HFFc6 (cell line): ENCODE results near the gene CCDC57. TPM values are rescaled to one million over a fixed set of nuclear protein-coding genes. Genes with fewer than 3 reads are reported as not detected.
"Not testable (repeated sequence)": the region's sequence is repeated elsewhere in the genome, so short reads cannot be mapped to it uniquely, and the experiment has no call there.

Source experiments
- DNase-seq: peaks from one replicate; pipeline ENCODE4 v3.0.0-alpha.2; 2018
- H3K27ac Mint-ChIP-seq: 2 replicates; pipeline ENCODE4 v1.8.0; 2020; ENCODE audit warnings: mild to moderate bottlenecking, mixed read lengths
- H3K27me3 Mint-ChIP-seq: 2 replicates; pipeline ENCODE4 v1.8.0; 2021; ENCODE audit warnings: mild to moderate bottlenecking, moderate library complexity, mixed read lengths; ENCODE audit not compliant: insufficient read depth
- H3K36me3 Mint-ChIP-seq: 2 replicates; pipeline ENCODE4 v1.8.0; 2021; ENCODE audit warnings: low read depth, mixed read lengths
- H3K4me1 Mint-ChIP-seq: 2 replicates; pipeline ENCODE4 v1.8.0; 2020; ENCODE audit warnings: low read depth, mixed read lengths
- H3K4me3 Mint-ChIP-seq: 2 replicates; pipeline ENCODE4 v1.8.0; 2020; ENCODE audit warnings: mild to moderate bottlenecking, moderate library complexity, mixed read lengths
- H3K9me3 Mint-ChIP-seq: 2 replicates; pipeline ENCODE4 v1.8.0; 2020; ENCODE audit warnings: mild to moderate bottlenecking, mixed read lengths
- long read RNA-seq: library from polyadenylated mRNA; unstranded; transcript quantifications from one replicate; pipeline ENCODE4 v2.0.0, GENCODE V29; 2019
- total RNA-seq, 6 experiments: library from RNA; stranded (reverse); fragmentation: NEBNext Ultra II Directional; extraction: Animal tissue kit (Norgen Biotek cat#: 25700); gene quantifications; 2 replicates in 1 of 6; 3 replicates in 5 of 6; pipeline ENCODE4 v1.2.3, GENCODE V29; 2021
- TF ChIP-seq, protein P1 (sequence below): fragments of 200-600 bp; sonication (generic); IDR thresholded peaks from 2 replicates; pipeline ENCODE4 v1.5.0; 2021; ENCODE audit warnings: antibody characterized with exemption, mild to moderate bottlenecking

Gene CCDC57, protein sequence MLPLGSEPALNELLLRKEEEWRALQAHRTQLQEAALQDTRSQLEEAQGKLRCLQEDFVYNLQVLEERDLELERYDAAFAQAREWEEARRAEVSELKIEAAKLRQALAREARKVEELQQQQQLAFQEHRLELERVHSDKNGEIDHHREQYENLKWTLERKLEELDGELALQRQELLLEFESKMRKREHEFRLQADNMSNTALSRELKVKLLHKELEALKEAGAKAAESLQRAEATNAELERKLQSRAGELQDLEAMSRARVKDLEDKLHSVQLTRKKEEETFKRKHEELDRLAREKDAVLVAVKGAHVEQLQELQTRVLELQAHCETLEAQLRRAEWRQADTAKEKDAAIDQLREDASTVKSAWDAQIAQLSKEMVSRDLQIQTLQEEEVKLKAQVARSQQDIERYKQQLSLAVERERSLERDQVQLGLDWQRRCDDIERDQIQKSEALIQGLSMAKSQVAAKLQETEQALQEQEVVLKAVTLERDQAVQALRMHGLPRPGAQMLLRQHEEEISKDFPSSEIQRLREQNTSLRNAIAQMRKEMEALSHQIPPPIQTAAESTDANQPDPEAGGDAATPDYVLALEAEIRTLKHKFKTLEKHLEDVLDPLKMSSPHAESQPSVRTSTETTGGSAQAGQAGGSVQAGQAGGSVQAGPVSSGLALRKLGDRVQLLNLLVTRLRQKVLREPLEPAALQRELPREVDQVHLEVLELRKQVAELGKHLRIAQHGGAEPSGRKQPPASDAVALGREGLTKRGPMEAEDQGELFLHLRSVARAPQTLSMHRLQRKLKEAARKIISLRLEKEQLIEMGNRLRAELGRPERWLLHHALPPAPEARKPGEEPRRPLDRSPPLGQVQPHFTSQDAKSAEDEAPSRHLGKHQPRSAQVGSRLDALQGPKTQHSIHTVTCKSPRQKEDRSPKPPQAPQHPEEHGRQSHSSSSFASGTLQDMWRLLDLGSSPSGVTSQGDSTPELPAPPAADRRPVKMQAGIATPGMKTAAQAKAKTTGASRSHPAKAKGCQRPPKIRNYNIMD
- 10 to 100 TPM; 12.8 to 15.6 (median 13.6) TPM for total RNA-seq
- long read RNA-seq, partial matches to known transcripts = 0 of 1 reads
- long read RNA-seq, other reads (novel, unspliced or antisense) = 1 of 1 reads

DNA sequence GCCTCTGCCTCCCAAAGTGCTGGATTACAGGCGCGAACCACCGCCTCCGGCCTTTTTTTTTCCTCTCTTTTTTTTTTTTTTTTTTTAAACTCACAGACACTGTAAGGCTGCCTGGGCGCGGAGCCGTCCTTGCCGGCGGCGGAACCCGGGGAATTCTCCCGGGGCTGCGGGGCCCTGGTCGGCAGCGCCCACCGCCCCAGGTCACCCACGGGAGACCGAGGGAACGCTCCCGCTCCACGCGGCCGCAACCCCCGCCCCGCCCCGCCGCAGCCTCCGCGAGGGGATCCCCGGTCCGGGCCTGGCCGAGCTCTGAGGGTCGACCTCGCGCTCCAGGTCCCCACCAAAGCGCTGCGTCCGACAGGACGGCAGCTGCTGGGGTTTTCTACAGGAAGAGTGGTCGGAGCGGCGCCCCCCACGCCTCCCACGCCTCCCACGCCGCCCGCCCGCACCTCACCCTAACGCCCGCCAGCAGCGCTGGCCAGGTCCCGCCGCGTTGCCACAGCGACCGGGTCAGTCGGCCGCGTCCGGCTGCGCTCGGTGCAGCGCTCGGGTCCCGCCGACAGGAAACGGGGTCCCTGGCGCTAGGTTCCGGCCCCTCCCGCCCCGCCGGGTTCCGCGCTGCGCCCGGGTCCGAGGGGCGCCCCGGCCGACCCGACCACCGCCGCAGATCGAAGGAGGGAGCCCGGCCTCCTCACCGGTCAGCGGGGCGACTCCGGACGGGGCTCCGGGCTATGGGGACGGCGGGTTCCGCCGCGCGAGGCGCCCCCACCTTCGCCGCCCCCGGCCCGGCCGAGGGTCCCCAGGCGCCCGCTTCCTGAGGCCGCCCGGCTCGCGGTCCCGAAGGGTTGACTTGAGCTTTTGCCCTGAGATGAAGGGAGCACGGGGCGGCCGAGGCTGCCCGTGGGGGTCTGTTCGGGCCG, at the start of gene CCDC57:
CCDC57 (minus strand) TSS at position 512 of the 920 bp plus-strand sequence. CDS start 10,898 bp downstream, outside the sequence.
- Mint-ChIP-seq H3K4me1 (peaks cover 44% of the 10 kb centered on the region), H3K27me3 (peaks cover 11% of the 10 kb centered on the region), H3K9me3 (no peaks in the 10 kb centered on the region), H3K27ac (peak within 1 kb of the TSS; percentile 89), H3K4me3 (peak within 1 kb of the TSS; percentile 87), H3K36me3 (peaks cover 2% of the 10 kb centered on the region)
- DNase-seq = peak; percentile 69
- TF ChIP-seq, protein P1, sequence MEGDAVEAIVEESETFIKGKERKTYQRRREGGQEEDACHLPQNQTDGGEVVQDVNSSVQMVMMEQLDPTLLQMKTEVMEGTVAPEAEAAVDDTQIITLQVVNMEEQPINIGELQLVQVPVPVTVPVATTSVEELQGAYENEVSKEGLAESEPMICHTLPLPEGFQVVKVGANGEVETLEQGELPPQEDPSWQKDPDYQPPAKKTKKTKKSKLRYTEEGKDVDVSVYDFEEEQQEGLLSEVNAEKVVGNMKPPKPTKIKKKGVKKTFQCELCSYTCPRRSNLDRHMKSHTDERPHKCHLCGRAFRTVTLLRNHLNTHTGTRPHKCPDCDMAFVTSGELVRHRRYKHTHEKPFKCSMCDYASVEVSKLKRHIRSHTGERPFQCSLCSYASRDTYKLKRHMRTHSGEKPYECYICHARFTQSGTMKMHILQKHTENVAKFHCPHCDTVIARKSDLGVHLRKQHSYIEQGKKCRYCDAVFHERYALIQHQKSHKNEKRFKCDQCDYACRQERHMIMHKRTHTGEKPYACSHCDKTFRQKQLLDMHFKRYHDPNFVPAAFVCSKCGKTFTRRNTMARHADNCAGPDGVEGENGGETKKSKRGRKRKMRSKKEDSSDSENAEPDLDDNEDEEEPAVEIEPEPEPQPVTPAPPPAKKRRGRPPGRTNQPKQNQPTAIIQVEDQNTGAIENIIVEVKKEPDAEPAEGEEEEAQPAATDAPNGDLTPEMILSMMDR = peak; percentile 22; the same call in 1 of the 2 replicates

DNA sequence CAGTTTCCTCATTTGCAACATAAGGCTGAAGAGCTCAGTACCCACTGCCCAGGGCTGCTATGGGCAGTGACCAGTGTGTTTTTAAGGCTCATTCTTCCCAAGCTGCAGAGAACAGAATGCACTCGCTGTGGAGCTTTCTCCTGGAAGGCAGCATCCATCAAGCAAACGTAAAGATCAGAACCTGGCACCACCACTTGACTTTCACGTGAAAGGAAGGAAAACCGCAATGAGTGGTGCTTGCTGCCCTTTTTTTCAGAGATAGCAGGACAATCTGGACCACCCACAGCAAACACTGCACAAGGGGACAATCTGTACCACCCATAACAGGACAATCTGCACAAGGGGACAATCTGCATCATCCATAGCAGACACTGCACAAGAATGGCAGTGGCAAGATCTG, 49.7 kb upstream of the CCDC57 start:
- Mint-ChIP-seq H3K27ac (no peak overlapping the region), H3K36me3 (peaks cover 62% of the 10 kb centered on the region)
- no peak for DNase-seq

DNA sequence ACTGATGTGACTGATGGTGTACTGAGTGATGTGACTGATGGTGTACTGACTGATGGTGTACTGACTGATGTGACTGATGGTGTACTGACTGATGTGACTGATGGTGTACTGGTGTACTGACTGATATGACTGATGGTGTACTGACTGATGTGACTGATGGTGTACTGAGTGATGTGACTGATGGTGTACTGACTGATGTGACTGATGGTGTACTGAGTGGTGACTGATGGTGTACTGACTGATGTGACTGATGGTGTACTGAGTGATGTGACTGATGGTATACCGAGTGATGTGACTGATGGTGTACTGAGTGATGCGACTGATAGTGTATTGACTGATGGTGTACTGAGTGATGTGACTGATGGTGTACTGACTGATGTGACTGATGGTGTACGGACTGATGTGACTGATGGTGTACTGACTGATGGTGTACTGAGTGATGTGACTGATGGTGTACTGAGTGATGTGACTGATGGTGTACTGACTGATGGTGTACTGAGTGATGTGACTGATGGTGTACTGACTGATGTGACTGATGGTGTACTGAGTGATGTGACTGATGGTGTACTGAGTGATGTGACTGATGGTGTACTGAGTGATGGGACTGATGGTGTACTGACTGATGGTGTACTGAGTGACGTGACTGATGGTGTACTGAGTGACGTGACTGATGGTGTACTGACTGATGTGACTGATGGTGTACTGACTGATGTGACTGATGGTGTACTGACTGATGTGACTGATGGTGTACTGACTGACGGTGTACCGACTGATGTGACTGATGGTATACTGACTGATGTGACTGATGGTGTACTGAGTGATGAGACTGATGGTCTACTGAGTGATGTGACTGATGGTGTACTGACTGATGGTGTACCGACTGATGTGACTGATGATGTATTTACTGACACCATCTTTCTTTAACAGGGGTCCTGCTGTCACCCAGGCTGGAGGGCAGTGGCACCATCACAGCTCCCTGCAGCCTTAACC, 47.6 kb upstream of the CCDC57 start:
- DNase-seq, H3K9me3 Mint-ChIP-seq, H3K27ac Mint-ChIP-seq, H3K4me1 Mint-ChIP-seq, H3K4me3 Mint-ChIP-seq: not testable (repeated sequence)
- Mint-ChIP-seq H3K36me3 (peaks cover 76% of the 10 kb centered on the region), H3K27me3 (peaks cover 13% of the 10 kb centered on the region)

More for the DNA sequence above, 49.7 kb upstream of the CCDC57 start:
- no peaks in the 10 kb centered on the region for H3K9me3 Mint-ChIP-seq
- TF ChIP-seq, protein P1 = no peak
- no peak overlapping the region for H3K4me3 Mint-ChIP-seq
- H3K4me1 Mint-ChIP-seq = peaks cover 19% of the 10 kb centered on the region
- peaks cover 6% of the 10 kb centered on the region for H3K27me3 Mint-ChIP-seq

DNA sequence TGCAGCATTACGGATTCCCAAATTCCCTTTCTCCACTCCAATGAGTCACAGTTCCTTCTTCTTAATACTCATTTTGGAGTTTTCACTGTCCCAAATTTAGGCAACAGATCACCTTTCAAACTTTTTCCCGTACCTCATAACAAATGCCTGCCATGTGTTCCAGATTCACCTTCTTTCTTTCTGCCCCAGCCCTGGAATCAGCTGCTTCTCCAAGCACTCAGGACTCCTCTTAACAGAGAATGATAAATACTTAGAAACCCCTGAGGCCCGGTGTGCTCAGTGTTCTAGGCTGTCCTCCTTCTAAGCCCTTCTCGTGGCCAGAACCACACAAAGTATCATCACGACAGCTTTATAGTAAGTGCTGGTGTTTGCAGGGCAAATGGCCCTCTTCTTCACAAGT, 45.9 kb upstream of the CCDC57 start:
- peaks cover 13% of the 10 kb centered on the region for H3K27me3 Mint-ChIP-seq
- DNase-seq = no peak
- no peak overlapping the region for H3K4me3 Mint-ChIP-seq
- H3K4me1 Mint-ChIP-seq = no peaks in the 10 kb centered on the region; the same call in 1 of the 2 replicates
- peaks cover 72% of the 10 kb centered on the region for H3K36me3 Mint-ChIP-seq
- peaks cover 7% of the 10 kb centered on the region for H3K9me3 Mint-ChIP-seq
- H3K27ac Mint-ChIP-seq = no peak overlapping the region; the same call in 1 of the 2 replicates
- TF ChIP-seq, protein P1 = no peak
